Measurements from ENCODE around the gene CD63. TPM values are rescaled to one million over a fixed set of nuclear protein-coding genes. Genes with fewer than 3 reads are reported as not detected.

The CD63 gene
- total RNA-seq, 1 experiment from 2014 or later: 409 TPM

DNA sequence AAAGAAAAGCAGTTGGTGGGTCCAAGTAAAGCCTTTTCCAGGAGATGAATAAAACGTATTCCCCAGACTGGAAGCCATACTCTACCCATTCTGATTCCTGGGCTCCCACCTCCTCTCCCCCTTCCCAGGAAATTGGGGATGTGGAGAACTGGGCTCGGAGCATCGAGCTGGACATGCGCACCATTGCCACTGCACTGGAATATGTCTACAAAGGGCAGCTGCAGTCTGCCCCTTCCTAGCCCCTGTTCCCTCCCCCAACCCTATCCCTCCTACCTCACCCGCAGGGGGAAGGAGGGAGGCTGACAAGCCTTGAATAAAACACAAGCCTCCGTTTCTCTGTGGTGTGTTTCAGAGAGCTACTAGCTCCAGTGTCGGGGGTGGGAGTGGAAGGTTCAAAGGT is 9.4 kb downstream of the CD63 start:
- ATAC-seq (no peak), DNase-seq (ENCODE audit: low spot score) (no peak)
- Mint-ChIP-seq H3K4me1 (peaks cover 37% of the 10 kb centered on the region), H3K27ac (no peak overlapping the region), H3K4me3 (no peak overlapping the region), H3K36me3 (peaks cover 6% of the 10 kb centered on the region; the same call in 1 of the 2 replicates), H3K27me3 (ENCODE audit: low read depth) (0 out of 2 replicates have a peak, but pooled peaks cover 3% of the 10 kb centered on the region), H3K9me3 (no peaks in the 10 kb centered on the region)
- ChIA-PET CTCF (interaction anchor here (0.6 to 10.8 kb wide), 9 partner anchors 9 to 73 kb away, joined by 3 to 160 read pairs (median 6); partner anchors contain the start of genes CD63 and ITGA7), POLR2A (no interaction called here)
- TF ChIP-seq TP53 (CRISPR knock-in tag; IDR thresholded peaks at IDR 0.05) (no peak), ELF4 (CRISPR knock-in tag; IDR thresholded peaks at IDR 0.05; ENCODE audit: low read depth) (no peak), ZNF416 (CRISPR knock-in tag; IDR thresholded peaks at IDR 0.05) (no peak), ZNF219 (CRISPR knock-in tag; IDR thresholded peaks at IDR 0.05; ENCODE audit: borderline replicate concordance) (no peak), ZNF317 (CRISPR knock-in tag; IDR thresholded peaks at IDR 0.05; ENCODE audit: borderline replicate concordance, low read depth) (no peak), TEAD1 (CRISPR knock-in tag; IDR thresholded peaks at IDR 0.05) (no peak), CREM (CRISPR knock-in tag; IDR thresholded peaks at IDR 0.05) (no peak), CBFB (CRISPR knock-in tag; IDR thresholded peaks at IDR 0.05; ENCODE audit: low read depth) (no peak), ETV6 (CRISPR knock-in tag; IDR thresholded peaks at IDR 0.05) (no peak), NFATC4 (CRISPR knock-in tag; IDR thresholded peaks at IDR 0.05) (no peak)
- TF ChIP-seq, protein P1, sequence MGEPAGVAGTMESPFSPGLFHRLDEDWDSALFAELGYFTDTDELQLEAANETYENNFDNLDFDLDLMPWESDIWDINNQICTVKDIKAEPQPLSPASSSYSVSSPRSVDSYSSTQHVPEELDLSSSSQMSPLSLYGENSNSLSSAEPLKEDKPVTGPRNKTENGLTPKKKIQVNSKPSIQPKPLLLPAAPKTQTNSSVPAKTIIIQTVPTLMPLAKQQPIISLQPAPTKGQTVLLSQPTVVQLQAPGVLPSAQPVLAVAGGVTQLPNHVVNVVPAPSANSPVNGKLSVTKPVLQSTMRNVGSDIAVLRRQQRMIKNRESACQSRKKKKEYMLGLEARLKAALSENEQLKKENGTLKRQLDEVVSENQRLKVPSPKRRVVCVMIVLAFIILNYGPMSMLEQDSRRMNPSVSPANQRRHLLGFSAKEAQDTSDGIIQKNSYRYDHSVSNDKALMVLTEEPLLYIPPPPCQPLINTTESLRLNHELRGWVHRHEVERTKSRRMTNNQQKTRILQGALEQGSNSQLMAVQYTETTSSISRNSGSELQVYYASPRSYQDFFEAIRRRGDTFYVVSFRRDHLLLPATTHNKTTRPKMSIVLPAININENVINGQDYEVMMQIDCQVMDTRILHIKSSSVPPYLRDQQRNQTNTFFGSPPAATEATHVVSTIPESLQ (CRISPR knock-in tag; IDR thresholded peaks at IDR 0.05): no peak
- TF ChIP-seq, protein P2, sequence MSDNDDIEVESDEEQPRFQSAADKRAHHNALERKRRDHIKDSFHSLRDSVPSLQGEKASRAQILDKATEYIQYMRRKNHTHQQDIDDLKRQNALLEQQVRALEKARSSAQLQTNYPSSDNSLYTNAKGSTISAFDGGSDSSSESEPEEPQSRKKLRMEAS (CRISPR knock-in tag; IDR thresholded peaks at IDR 0.05): no peak
- TF ChIP-seq, protein P3, sequence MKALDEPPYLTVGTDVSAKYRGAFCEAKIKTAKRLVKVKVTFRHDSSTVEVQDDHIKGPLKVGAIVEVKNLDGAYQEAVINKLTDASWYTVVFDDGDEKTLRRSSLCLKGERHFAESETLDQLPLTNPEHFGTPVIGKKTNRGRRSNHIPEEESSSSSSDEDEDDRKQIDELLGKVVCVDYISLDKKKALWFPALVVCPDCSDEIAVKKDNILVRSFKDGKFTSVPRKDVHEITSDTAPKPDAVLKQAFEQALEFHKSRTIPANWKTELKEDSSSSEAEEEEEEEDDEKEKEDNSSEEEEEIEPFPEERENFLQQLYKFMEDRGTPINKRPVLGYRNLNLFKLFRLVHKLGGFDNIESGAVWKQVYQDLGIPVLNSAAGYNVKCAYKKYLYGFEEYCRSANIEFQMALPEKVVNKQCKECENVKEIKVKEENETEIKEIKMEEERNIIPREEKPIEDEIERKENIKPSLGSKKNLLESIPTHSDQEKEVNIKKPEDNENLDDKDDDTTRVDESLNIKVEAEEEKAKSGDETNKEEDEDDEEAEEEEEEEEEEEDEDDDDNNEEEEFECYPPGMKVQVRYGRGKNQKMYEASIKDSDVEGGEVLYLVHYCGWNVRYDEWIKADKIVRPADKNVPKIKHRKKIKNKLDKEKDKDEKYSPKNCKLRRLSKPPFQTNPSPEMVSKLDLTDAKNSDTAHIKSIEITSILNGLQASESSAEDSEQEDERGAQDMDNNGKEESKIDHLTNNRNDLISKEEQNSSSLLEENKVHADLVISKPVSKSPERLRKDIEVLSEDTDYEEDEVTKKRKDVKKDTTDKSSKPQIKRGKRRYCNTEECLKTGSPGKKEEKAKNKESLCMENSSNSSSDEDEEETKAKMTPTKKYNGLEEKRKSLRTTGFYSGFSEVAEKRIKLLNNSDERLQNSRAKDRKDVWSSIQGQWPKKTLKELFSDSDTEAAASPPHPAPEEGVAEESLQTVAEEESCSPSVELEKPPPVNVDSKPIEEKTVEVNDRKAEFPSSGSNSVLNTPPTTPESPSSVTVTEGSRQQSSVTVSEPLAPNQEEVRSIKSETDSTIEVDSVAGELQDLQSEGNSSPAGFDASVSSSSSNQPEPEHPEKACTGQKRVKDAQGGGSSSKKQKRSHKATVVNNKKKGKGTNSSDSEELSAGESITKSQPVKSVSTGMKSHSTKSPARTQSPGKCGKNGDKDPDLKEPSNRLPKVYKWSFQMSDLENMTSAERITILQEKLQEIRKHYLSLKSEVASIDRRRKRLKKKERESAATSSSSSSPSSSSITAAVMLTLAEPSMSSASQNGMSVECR (CRISPR knock-in tag; IDR thresholded peaks at IDR 0.05; ENCODE audit: borderline replicate concordance): no peak
- TF ChIP-seq, protein P4, sequence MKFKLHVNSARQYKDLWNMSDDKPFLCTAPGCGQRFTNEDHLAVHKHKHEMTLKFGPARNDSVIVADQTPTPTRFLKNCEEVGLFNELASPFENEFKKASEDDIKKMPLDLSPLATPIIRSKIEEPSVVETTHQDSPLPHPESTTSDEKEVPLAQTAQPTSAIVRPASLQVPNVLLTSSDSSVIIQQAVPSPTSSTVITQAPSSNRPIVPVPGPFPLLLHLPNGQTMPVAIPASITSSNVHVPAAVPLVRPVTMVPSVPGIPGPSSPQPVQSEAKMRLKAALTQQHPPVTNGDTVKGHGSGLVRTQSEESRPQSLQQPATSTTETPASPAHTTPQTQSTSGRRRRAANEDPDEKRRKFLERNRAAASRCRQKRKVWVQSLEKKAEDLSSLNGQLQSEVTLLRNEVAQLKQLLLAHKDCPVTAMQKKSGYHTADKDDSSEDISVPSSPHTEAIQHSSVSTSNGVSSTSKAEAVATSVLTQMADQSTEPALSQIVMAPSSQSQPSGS (CRISPR knock-in tag; IDR thresholded peaks at IDR 0.05; ENCODE audit: borderline replicate concordance, low read depth): no peak
- TF ChIP-seq, protein P5, sequence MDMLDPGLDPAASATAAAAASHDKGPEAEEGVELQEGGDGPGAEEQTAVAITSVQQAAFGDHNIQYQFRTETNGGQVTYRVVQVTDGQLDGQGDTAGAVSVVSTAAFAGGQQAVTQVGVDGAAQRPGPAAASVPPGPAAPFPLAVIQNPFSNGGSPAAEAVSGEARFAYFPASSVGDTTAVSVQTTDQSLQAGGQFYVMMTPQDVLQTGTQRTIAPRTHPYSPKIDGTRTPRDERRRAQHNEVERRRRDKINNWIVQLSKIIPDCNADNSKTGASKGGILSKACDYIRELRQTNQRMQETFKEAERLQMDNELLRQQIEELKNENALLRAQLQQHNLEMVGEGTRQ (CRISPR knock-in tag; IDR thresholded peaks at IDR 0.05): no peak
- TF ChIP-seq, protein P6, sequence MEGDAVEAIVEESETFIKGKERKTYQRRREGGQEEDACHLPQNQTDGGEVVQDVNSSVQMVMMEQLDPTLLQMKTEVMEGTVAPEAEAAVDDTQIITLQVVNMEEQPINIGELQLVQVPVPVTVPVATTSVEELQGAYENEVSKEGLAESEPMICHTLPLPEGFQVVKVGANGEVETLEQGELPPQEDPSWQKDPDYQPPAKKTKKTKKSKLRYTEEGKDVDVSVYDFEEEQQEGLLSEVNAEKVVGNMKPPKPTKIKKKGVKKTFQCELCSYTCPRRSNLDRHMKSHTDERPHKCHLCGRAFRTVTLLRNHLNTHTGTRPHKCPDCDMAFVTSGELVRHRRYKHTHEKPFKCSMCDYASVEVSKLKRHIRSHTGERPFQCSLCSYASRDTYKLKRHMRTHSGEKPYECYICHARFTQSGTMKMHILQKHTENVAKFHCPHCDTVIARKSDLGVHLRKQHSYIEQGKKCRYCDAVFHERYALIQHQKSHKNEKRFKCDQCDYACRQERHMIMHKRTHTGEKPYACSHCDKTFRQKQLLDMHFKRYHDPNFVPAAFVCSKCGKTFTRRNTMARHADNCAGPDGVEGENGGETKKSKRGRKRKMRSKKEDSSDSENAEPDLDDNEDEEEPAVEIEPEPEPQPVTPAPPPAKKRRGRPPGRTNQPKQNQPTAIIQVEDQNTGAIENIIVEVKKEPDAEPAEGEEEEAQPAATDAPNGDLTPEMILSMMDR (IDR thresholded peaks at IDR 0.05): no peak
- TF ChIP-seq, protein P7, sequence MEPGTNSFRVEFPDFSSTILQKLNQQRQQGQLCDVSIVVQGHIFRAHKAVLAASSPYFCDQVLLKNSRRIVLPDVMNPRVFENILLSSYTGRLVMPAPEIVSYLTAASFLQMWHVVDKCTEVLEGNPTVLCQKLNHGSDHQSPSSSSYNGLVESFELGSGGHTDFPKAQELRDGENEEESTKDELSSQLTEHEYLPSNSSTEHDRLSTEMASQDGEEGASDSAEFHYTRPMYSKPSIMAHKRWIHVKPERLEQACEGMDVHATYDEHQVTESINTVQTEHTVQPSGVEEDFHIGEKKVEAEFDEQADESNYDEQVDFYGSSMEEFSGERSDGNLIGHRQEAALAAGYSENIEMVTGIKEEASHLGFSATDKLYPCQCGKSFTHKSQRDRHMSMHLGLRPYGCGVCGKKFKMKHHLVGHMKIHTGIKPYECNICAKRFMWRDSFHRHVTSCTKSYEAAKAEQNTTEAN (CRISPR knock-in tag; IDR thresholded peaks at IDR 0.05): no peak
- TF ChIP-seq, protein P8, sequence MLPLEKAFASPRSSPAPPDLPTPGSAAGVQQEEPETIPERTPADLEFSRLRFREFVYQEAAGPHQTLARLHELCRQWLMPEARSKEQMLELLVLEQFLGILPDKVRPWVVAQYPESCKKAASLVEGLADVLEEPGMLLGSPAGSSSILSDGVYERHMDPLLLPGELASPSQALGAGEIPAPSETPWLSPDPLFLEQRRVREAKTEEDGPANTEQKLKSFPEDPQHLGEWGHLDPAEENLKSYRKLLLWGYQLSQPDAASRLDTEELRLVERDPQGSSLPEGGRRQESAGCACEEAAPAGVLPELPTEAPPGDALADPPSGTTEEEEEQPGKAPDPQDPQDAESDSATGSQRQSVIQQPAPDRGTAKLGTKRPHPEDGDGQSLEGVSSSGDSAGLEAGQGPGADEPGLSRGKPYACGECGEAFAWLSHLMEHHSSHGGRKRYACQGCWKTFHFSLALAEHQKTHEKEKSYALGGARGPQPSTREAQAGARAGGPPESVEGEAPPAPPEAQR (CRISPR knock-in tag; IDR thresholded peaks at IDR 0.05): no peak
- TF ChIP-seq, protein P9, sequence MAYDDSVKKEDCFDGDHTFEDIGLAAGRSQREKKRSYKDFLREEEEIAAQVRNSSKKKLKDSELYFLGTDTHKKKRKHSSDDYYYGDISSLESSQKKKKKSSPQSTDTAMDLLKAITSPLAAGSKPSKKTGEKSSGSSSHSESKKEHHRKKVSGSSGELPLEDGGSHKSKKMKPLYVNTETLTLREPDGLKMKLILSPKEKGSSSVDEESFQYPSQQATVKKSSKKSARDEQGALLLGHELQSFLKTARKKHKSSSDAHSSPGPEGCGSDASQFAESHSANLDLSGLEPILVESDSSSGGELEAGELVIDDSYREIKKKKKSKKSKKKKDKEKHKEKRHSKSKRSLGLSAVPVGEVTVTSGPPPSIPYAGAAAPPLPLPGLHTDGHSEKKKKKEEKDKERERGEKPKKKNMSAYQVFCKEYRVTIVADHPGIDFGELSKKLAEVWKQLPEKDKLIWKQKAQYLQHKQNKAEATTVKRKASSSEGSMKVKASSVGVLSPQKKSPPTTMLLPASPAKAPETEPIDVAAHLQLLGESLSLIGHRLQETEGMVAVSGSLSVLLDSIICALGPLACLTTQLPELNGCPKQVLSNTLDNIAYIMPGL (CRISPR knock-in tag; IDR thresholded peaks at IDR 0.05): no peak
- TF ChIP-seq, protein P10, sequence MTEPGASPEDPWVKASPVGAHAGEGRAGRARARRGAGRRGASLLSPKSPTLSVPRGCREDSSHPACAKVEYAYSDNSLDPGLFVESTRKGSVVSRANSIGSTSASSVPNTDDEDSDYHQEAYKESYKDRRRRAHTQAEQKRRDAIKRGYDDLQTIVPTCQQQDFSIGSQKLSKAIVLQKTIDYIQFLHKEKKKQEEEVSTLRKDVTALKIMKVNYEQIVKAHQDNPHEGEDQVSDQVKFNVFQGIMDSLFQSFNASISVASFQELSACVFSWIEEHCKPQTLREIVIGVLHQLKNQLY (CRISPR knock-in tag; IDR thresholded peaks at IDR 0.05): no peak

Measured in WTC11 (cell line).